Measurements from ENCODE around the gene C1orf35. TPM values are rescaled to one million over a fixed set of nuclear protein-coding genes. Genes with fewer than 3 reads are reported as not detected.

C1orf35 gene
- total RNA-seq, 1 donor from 2014 or later: 14.7 TPM

- intact Hi-C loops (cut with DNase I): no loop called here
- H3K4me3 ChIP-seq: no peak overlapping the region
- DNase-seq (ENCODE audit: extremely low spot score in 2 of 2): no peak
- peaks cover 45% of the 10 kb centered on the region for H3K4me1 ChIP-seq
- H3K36me3 ChIP-seq: peaks cover 0 to 49% of the 10 kb centered on the region in 2 donors
- H3K27ac ChIP-seq: no peak overlapping the region
- no peaks in the 10 kb centered on the region for H3K27me3 ChIP-seq
- no peak for TF ChIP-seq POLR2AphosphoS5 (IDR thresholded peaks at IDR 0.05; ENCODE audit: insufficient read depth in 1 of 2, low read depth in 1 of 2)
- H3K9me3 ChIP-seq: peaks cover 9% of the 10 kb centered on the region
These were observed 6.5 kb downstream of the C1orf35 start for GRCh38 chr1:228096416-228097332.

GRCh38 chr1:228095938-228096337, 7.2 kb downstream of the C1orf35 start:
- TF ChIP-seq CTCF (IDR thresholded peaks at IDR 0.05) (no peak), POLR2A (IDR thresholded peaks at IDR 0.05) (no peak), POLR2AphosphoS5 (IDR thresholded peaks at IDR 0.05; ENCODE audit: insufficient read depth in 1 of 2, low read depth in 1 of 2) (no peak)
- Histone ChIP-seq H3K4me1 (peaks cover 47% of the 10 kb centered on the region), H3K4me3 (no peak overlapping the region), H3K9me3 (peaks cover 9% of the 10 kb centered on the region), H3K27ac (no peak overlapping the region), H3K27me3 (no peaks in the 10 kb centered on the region), H3K36me3 (peaks cover 0 to 48% of the 10 kb centered on the region in 2 donors)
- intact Hi-C loops (cut with DNase I): no loop called here
- DNase-seq (ENCODE audit: extremely low spot score in 2 of 2): no peak

GRCh38 chr1:228095161-228095560, 8.0 kb downstream of the C1orf35 start:
- Histone ChIP-seq H3K4me3 (no peak overlapping the region), H3K4me1 (peaks cover 54% of the 10 kb centered on the region), H3K9me3 (peaks cover 9% of the 10 kb centered on the region), H3K36me3 (peaks cover 0 to 42% of the 10 kb centered on the region in 2 donors), H3K27me3 (no peaks in the 10 kb centered on the region), H3K27ac (no peak overlapping the region)
- TF ChIP-seq POLR2AphosphoS5 (IDR thresholded peaks at IDR 0.05; ENCODE audit: insufficient read depth in 1 of 2, low read depth in 1 of 2): no peak
- TF ChIP-seq CTCF (IDR thresholded peaks at IDR 0.05): no peak
- no peak for TF ChIP-seq POLR2A (IDR thresholded peaks at IDR 0.05)
- intact Hi-C loops (cut with DNase I): no loop called here
- no peak for DNase-seq (ENCODE audit: extremely low spot score in 2 of 2)

GRCh38 chr1:228094432-228095016, 8.6 kb downstream of the C1orf35 start:
- H3K27me3 ChIP-seq: no peaks in the 10 kb centered on the region
- peaks cover 61% of the 10 kb centered on the region for H3K4me1 ChIP-seq
- TF ChIP-seq CTCF (IDR thresholded peaks at IDR 0.05) (no peak), POLR2A (IDR thresholded peaks at IDR 0.05) (no peak), POLR2AphosphoS5 (IDR thresholded peaks at IDR 0.05; ENCODE audit: insufficient read depth in 1 of 2, low read depth in 1 of 2) (no peak)
- intact Hi-C loops (cut with DNase I): no loop called here
- H3K36me3 ChIP-seq: peaks cover 0 to 35% of the 10 kb centered on the region in 2 donors
- DNase-seq (ENCODE audit: extremely low spot score in 2 of 2): no peak
- H3K9me3 ChIP-seq: peaks cover 9% of the 10 kb centered on the region
- no peak overlapping the region for H3K27ac ChIP-seq
- no peak overlapping the region for H3K4me3 ChIP-seq

DNA sequence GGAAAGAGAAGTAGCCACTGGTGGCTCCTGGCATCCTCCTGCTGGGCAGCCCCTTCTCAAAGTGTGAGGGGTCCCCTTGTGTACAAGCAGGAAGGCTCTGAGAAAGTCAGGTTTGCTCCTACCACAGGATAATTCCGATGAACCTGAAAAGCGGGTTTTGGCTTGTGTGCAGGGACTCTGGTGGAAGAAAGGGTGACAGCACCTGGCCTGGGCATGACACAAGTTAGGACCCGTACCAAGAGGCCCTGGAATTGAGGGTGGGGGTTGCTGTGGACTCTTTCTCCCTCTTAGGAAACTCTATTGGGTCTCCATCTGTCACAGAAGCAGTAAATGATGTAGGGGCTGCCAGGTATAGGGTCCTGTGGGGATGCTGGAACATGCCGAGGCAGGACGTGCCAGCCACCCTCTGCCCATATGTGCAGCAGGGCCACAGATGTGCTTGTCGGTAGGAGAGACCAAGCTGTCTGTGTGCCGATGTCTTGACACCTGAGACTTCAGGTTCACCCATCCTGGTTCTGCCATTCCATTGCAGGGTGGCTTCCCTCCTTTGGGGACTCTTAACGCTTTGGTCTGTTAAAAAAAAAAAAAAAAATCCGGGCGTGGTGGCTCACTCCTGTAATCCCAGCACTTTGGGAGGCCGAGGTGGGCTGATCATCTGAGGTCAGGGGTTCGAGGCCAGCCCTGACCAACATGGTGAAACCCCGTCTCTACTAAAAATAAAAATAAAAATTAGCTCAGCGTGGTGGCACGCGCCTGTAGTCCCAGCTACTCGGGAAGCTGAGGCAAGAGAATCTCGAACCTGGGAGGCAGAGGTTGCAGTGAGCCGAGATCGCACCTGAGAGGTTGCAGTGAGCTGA, 9.8 kb downstream of the C1orf35 start:
- H3K4me3 ChIP-seq: no peak overlapping the region
- no peak overlapping the region for H3K27ac ChIP-seq
- H3K4me1 ChIP-seq: peaks cover 73% of the 10 kb centered on the region
- intact Hi-C loops (cut with DNase I): no loop called here
- DNase-seq (ENCODE audit: extremely low spot score in 2 of 2): no peak
- peaks cover 0 to 23% of the 10 kb centered on the region in 2 donors for H3K36me3 ChIP-seq
- H3K9me3 ChIP-seq: peaks cover 9% of the 10 kb centered on the region
- no peaks in the 10 kb centered on the region for H3K27me3 ChIP-seq
- TF ChIP-seq POLR2A (IDR thresholded peaks at IDR 0.05) (no peak), CTCF (IDR thresholded peaks at IDR 0.05) (no peak), POLR2AphosphoS5 (IDR thresholded peaks at IDR 0.05; ENCODE audit: insufficient read depth in 1 of 2, low read depth in 1 of 2) (no peak)
